Heart left ventricle (tissue), 13 donors: Measurements from ENCODE around the gene FBXW7.

ENCODE experiments used
- POLR2A ChIP-seq, 2 donors: fragments of 450-650 bp; IDR thresholded peaks; one replicate each; pipeline ENCODE4 v1.6.1; 2017; ENCODE audit warnings: antibody characterized with exemption in 2 of 2, mild to moderate bottlenecking in 2 of 2, moderate library complexity in 2 of 2
- TF ChIP-seq, protein P1 (sequence below), 12 donors: fragments of 200-600 bp; sonication (generic) in 4 of 12; IDR thresholded peaks; one replicate each; pipeline versions ENCODE4 v1.5.0 to v1.8.0; 2018 to 2022; ENCODE audit warnings: antibody characterized with exemption in 12 of 12, mild to moderate bottlenecking in 5 of 12
- donor health status: ischemic (EF 13 %, LVEDD 7.1; RV severe dilation, severe dysfunction).
- donor health status: DM: no; HTN: yes; CAD: no.
- donor health status: DM: no; HTN: no; CAD: no.
- donor health status: ischemic (EF 25% LVEDD 6.9; RV normal size, moderate dysfunction).
- donor health status: ischemic (EF 25% LVEDD 5.7; RV mildly dilated, moderate dysfunction).
- donor health status: ischemic (EF 35%, LVEDD 5.7; RV mildly dilated, moderate dysfunction).
- donor health status: nonischemic (EF 11% LVEDD 7.7; RV severe dilation, severe dysfunction).
- donor health status: DM: yes; HTN: yes; CAD: no.
- donor health status: PGD.
- donor health status: ischemic (EF 29% LVEDD 5.4; RV normal size, mild dysfunction).
- donor health status: nonischemic (EF 23%, LVEDD 6.1; RV moderate dilation, normal function).

DNA sequence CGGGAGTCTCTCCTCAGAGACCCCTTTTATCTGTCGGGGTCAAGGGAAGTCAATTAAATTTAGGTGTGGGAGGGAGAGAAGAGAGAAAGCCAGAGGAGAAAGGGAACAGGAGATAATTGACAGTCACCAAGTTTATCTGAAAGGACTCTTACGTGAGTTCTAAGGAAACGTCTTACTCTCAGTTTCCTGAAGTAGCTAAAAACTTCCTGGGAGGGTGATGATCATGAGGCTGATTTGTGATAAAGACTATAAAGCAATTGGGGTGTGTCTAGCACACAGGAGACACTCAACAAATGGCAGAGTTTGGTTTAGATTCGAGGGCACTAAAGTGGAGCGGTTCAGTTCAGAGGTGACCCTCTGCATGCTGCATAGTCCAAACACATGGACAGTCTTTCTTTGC is 254.1 kb downstream of the FBXW7 start:
- TF ChIP-seq, protein P1, sequence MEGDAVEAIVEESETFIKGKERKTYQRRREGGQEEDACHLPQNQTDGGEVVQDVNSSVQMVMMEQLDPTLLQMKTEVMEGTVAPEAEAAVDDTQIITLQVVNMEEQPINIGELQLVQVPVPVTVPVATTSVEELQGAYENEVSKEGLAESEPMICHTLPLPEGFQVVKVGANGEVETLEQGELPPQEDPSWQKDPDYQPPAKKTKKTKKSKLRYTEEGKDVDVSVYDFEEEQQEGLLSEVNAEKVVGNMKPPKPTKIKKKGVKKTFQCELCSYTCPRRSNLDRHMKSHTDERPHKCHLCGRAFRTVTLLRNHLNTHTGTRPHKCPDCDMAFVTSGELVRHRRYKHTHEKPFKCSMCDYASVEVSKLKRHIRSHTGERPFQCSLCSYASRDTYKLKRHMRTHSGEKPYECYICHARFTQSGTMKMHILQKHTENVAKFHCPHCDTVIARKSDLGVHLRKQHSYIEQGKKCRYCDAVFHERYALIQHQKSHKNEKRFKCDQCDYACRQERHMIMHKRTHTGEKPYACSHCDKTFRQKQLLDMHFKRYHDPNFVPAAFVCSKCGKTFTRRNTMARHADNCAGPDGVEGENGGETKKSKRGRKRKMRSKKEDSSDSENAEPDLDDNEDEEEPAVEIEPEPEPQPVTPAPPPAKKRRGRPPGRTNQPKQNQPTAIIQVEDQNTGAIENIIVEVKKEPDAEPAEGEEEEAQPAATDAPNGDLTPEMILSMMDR (IDR thresholded peaks at IDR 0.05): no peak
- TF ChIP-seq POLR2A (IDR thresholded peaks at IDR 0.05): no peak
